Lower lobe of right lung (tissue), 2 donors: ENCODE data around the gene SH2D5. TPM values are rescaled to one million over a fixed set of nuclear protein-coding genes. Genes with fewer than 3 reads are reported as not detected.
A peak's percentile ranks its signal among the peaks of the same experiment; 100 is the strongest.

Source experiments
- ATAC-seq, 2 donors: fragments of 200-7000 bp; cut with Tn5 transposase; one replicate each; pipeline ENCODE4 v1.9.1; 2020 to 2022; ENCODE audit warnings: mild to moderate bottlenecking in 2 of 2, moderate library complexity in 2 of 2
- DNase-seq: peaks from one replicate; pipeline ENCODE4 v3.0.0-alpha.2; 2020
- H3K27ac ChIP-seq: fragments of 200-600 bp; one replicate; pipeline ENCODE4 v1.8.0; 2022
- H3K27me3 ChIP-seq: fragments of 200-600 bp; one replicate; pipeline ENCODE4 v1.8.0; 2022; ENCODE audit warnings: low read depth
- H3K36me3 ChIP-seq: fragments of 200-600 bp; one replicate; pipeline ENCODE4 v1.8.0; 2022; ENCODE audit warnings: mild to moderate bottlenecking
- H3K4me1 ChIP-seq: fragments of 200-600 bp; one replicate; pipeline ENCODE4 v1.8.0; 2022
- H3K4me3 ChIP-seq: fragments of 200-600 bp; one replicate; pipeline ENCODE4 v1.8.0; 2022; ENCODE audit warnings: mild to moderate bottlenecking
- H3K9me3 ChIP-seq: fragments of 200-600 bp; one replicate; pipeline ENCODE4 v1.8.0; 2022
- CTCF ChIP-seq: fragments of 200-600 bp; IDR thresholded peaks from one replicate; pipeline ENCODE4 v1.8.0; 2022; ENCODE audit warnings: antibody characterized with exemption, mild to moderate bottlenecking
- intact Hi-C: fragments of 100-400 bp; cut with DNase I; formaldehyde crosslinking; loops from one replicate; pipeline ENCODE4 v1.11.0; 2022
- total RNA-seq: library from RNA; stranded (reverse); fragmentation: NEBNext Ultra II Directional; extraction: Animal tissue kit (Norgen Biotek cat#: 25700); gene quantifications from one replicate; pipeline ENCODE4 v1.2.1, GENCODE V29; 2021
- donor health status: DM: no; HTN: yes; CAD: no; lungs with severe emphysema.

SH2D5 gene
- total RNA-seq, 1 donor from 2014 or later = not detected

DNA sequence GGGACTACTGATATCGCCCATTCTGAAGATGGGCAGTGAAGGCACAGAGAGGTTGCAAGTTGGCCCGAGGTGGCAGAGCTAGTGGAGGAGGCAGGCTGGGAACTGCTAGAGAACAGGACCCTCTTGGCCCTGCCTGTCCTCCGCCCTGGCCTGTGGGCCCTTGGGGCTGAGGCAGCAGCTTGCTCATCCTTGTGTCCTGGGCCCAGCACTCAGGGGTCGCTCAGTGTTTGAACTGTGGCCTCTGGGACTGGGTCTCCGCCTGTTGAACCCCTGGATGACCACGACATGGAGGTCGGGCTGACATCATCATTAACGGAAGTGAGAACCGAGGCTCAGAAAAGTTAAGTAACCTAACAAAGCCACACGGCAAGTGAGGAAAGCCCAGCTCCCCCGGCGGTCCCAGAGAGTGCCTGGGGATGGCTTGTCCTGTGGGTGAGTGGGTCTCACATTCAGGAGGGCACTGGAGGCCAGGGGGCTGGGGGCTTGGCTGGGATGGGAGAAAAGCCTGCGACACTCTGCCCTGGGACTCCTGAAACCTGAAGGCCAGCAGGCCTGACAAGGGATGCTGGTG lies 48.4 kb downstream of the SH2D5 start:
- intact Hi-C loops = no loop called here
- no peaks in the 10 kb centered on the region for H3K9me3 ChIP-seq
- DNase-seq (no peak), ATAC-seq (no peak)
- no peaks in the 10 kb centered on the region for H3K27me3 ChIP-seq
- peaks cover 7% of the 10 kb centered on the region for H3K4me1 ChIP-seq
- H3K27ac ChIP-seq = peak overlapping the region; percentile 84
- peak overlapping the region; percentile 54 for H3K4me3 ChIP-seq
- TF ChIP-seq CTCF = no peak
- H3K36me3 ChIP-seq = no peaks in the 10 kb centered on the region

- no peaks in the 10 kb centered on the region for H3K9me3 ChIP-seq
- intact Hi-C loops = no loop called here
- H3K27me3 ChIP-seq = no peaks in the 10 kb centered on the region
- no peak for DNase-seq
- H3K27ac ChIP-seq = peak overlapping the region; percentile 84
- H3K4me3 ChIP-seq = peak overlapping the region; percentile 54
- peaks cover 7% of the 10 kb centered on the region for H3K4me1 ChIP-seq
- ATAC-seq = no peak
- TF ChIP-seq CTCF = no peak
- no peaks in the 10 kb centered on the region for H3K36me3 ChIP-seq
These were observed 48.9 kb downstream of the SH2D5 start for GRCh38 chr1:20683614-20684013.

- intact Hi-C loops = no loop called here
- Histone ChIP-seq H3K4me3 (no peak overlapping the region), H3K36me3 (no peaks in the 10 kb centered on the region), H3K27ac (no peak overlapping the region), H3K27me3 (no peaks in the 10 kb centered on the region), H3K9me3 (no peaks in the 10 kb centered on the region), H3K4me1 (peaks cover 7% of the 10 kb centered on the region)
- ATAC-seq (peak in 1 of 2 donors; percentile 18), DNase-seq (no peak)
- TF ChIP-seq CTCF = no peak
These were observed 49.8 kb downstream of the SH2D5 start for GRCh38 chr1:20682571-20683236.

GRCh38 chr1:20681999-20682398 lies 50.5 kb downstream of the SH2D5 start:
- H3K27me3 ChIP-seq = no peaks in the 10 kb centered on the region
- no peak overlapping the region for H3K27ac ChIP-seq
- ATAC-seq = no peak
- TF ChIP-seq CTCF = no peak
- no peak overlapping the region for H3K4me3 ChIP-seq
- peaks cover 7% of the 10 kb centered on the region for H3K4me1 ChIP-seq
- H3K36me3 ChIP-seq = no peaks in the 10 kb centered on the region
- intact Hi-C loops = no loop called here
- no peak for DNase-seq
- no peaks in the 10 kb centered on the region for H3K9me3 ChIP-seq

GRCh38 chr1:20680269-20680668 lies 52.2 kb downstream of the SH2D5 start:
- Histone ChIP-seq H3K4me3 (no peak overlapping the region), H3K27me3 (no peaks in the 10 kb centered on the region), H3K4me1 (peaks cover under 1% of the 10 kb centered on the region), H3K36me3 (no peaks in the 10 kb centered on the region), H3K27ac (no peak overlapping the region), H3K9me3 (no peaks in the 10 kb centered on the region)
- no peak for ATAC-seq
- no peak for DNase-seq
- TF ChIP-seq CTCF = no peak
- intact Hi-C loops = no loop called here
